HepG2 (cell line): ENCODE results near the gene IRX3.

Experiments used
- EP300 ChIP-seq, 3 experiments: sonication (generic) in 1 of 3; formaldehyde crosslinking in 1 of 3; IDR thresholded peaks; 2 replicates each; pipeline versions ENCODE4 v1.5.1 to v1.6.1; 2011 to 2020; ENCODE audit warnings: low read depth in 2 of 3, low read length in 2 of 3, borderline replicate concordance in 1 of 3, improper control_type of control experiment in 1 of 3, mild to moderate bottlenecking in 1 of 3, missing genetic modification reagents in 1 of 3, moderate library complexity in 1 of 3
- IKZF1 ChIP-seq: fragments of 450-650 bp; IDR thresholded peaks from 2 replicates; pipeline ENCODE4 v1.7.1; 2016
- POLR2A ChIP-seq, 2 experiments: IDR thresholded peaks; 2 replicates each; pipeline ENCODE4 v1.6.1; 2011; ENCODE audit warnings: low read depth in 2 of 2, low read length in 2 of 2, mild to moderate bottlenecking in 1 of 2, moderate library complexity in 1 of 2; ENCODE audit not compliant: insufficient read depth in 1 of 2
- RXRA ChIP-seq: sonication (generic); formaldehyde crosslinking; IDR thresholded peaks from 2 replicates; pipeline ENCODE4 v1.5.1; 2020; ENCODE audit warnings: missing genetic modification reagents
- STAT6 ChIP-seq: sonication (generic); formaldehyde crosslinking; IDR thresholded peaks from 2 replicates; pipeline ENCODE4 v1.4.0; 2020; ENCODE audit warnings: missing genetic modification reagents, mild to moderate bottlenecking, borderline replicate concordance
- TIGD3 ChIP-seq: sonication (generic); formaldehyde crosslinking; IDR thresholded peaks from 2 replicates; pipeline ENCODE4 v1.5.1; 2020; ENCODE audit warnings: mild to moderate bottlenecking, missing genetic modification reagents, borderline replicate concordance
- ZNF331 ChIP-seq: sonication (generic); formaldehyde crosslinking; IDR thresholded peaks from 2 replicates; pipeline ENCODE4 v1.4.0; 2020; ENCODE audit warnings: missing genetic modification reagents
- TF ChIP-seq, protein P1 (sequence below): sonication (generic); formaldehyde crosslinking; IDR thresholded peaks from 2 replicates; pipeline ENCODE4 v1.5.1; 2020; ENCODE audit warnings: mild to moderate bottlenecking, missing genetic modification reagents, borderline replicate concordance
- TF ChIP-seq, protein P2 (sequence below): sonication (generic); formaldehyde crosslinking; IDR thresholded peaks from 2 replicates; pipeline ENCODE4 v1.5.1; 2020; ENCODE audit warnings: mild to moderate bottlenecking, missing genetic modification reagents
- TF ChIP-seq, protein P3 (sequence below): sonication (generic); formaldehyde crosslinking; IDR thresholded peaks from 2 replicates; pipeline ENCODE4 v1.4.0; 2020; ENCODE audit warnings: missing genetic modification reagents

DNA sequence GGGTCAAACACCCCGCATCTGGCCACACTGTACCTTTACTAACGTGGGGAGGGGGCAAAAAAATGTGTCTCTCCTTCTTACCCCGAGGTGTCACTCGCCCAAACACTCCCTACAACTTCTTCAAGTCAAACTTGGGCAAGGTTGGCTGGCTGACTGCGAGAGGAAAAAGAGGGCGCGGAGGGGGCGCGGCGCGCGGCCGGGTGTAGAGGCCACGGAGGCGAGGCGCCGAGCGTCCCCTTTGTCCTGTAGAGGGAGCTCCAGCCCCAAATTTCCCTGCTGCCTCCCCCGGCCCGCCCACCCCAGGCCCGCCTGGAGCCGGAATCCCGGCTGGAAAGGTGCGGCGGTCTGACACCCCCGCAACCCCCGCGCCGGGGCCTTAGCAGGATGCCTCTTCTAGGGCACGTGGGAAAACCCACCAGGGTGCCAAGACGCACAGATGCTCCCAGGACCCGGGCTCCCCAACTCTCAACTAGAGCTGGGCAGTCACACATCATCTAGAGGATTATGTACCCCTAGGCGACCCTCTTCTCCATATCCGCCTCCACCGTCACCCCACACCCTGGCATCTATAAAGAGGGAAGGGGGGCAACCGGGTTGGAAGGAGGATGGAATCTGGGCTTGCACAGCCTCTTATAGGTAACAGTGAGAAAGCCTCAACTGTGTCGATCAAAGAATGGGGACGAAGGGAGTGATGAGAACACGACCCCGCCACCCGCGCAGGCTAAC is 4.2 kb downstream of the IRX3 start:
- TF ChIP-seq IKZF1 (no peak), STAT6 (CRISPR knock-in tag) (no peak), EP300 (IDR thresholded peaks at IDR 0.05; ENCODE audit: low read depth in 2 of 2, low read length in 2 of 2) (no peak), EP300 (CRISPR knock-in tag; IDR thresholded peaks at IDR 0.05; ENCODE audit: borderline replicate concordance) (no peak), RXRA (CRISPR knock-in tag) (no peak), ZNF331 (CRISPR knock-in tag) (no peak), POLR2A (IDR thresholded peaks at IDR 0.05; ENCODE audit: insufficient read depth in 1 of 2, low read depth in 2 of 2, low read length in 2 of 2) (no peak), TIGD3 (CRISPR knock-in tag) (no peak)
- TF ChIP-seq, protein P1, sequence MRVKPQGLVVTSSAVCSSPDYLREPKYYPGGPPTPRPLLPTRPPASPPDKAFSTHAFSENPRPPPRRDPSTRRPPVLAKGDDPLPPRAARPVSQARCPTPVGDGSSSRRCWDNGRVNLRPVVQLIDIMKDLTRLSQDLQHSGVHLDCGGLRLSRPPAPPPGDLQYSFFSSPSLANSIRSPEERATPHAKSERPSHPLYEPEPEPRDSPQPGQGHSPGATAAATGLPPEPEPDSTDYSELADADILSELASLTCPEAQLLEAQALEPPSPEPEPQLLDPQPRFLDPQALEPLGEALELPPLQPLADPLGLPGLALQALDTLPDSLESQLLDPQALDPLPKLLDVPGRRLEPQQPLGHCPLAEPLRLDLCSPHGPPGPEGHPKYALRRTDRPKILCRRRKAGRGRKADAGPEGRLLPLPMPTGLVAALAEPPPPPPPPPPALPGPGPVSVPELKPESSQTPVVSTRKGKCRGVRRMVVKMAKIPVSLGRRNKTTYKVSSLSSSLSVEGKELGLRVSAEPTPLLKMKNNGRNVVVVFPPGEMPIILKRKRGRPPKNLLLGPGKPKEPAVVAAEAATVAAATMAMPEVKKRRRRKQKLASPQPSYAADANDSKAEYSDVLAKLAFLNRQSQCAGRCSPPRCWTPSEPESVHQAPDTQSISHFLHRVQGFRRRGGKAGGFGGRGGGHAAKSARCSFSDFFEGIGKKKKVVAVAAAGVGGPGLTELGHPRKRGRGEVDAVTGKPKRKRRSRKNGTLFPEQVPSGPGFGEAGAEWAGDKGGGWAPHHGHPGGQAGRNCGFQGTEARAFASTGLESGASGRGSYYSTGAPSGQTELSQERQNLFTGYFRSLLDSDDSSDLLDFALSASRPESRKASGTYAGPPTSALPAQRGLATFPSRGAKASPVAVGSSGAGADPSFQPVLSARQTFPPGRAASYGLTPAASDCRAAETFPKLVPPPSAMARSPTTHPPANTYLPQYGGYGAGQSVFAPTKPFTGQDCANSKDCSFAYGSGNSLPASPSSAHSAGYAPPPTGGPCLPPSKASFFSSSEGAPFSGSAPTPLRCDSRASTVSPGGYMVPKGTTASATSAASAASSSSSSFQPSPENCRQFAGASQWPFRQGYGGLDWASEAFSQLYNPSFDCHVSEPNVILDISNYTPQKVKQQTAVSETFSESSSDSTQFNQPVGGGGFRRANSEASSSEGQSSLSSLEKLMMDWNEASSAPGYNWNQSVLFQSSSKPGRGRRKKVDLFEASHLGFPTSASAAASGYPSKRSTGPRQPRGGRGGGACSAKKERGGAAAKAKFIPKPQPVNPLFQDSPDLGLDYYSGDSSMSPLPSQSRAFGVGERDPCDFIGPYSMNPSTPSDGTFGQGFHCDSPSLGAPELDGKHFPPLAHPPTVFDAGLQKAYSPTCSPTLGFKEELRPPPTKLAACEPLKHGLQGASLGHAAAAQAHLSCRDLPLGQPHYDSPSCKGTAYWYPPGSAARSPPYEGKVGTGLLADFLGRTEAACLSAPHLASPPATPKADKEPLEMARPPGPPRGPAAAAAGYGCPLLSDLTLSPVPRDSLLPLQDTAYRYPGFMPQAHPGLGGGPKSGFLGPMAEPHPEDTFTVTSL (CRISPR knock-in tag): no peak
- TF ChIP-seq, protein P2, sequence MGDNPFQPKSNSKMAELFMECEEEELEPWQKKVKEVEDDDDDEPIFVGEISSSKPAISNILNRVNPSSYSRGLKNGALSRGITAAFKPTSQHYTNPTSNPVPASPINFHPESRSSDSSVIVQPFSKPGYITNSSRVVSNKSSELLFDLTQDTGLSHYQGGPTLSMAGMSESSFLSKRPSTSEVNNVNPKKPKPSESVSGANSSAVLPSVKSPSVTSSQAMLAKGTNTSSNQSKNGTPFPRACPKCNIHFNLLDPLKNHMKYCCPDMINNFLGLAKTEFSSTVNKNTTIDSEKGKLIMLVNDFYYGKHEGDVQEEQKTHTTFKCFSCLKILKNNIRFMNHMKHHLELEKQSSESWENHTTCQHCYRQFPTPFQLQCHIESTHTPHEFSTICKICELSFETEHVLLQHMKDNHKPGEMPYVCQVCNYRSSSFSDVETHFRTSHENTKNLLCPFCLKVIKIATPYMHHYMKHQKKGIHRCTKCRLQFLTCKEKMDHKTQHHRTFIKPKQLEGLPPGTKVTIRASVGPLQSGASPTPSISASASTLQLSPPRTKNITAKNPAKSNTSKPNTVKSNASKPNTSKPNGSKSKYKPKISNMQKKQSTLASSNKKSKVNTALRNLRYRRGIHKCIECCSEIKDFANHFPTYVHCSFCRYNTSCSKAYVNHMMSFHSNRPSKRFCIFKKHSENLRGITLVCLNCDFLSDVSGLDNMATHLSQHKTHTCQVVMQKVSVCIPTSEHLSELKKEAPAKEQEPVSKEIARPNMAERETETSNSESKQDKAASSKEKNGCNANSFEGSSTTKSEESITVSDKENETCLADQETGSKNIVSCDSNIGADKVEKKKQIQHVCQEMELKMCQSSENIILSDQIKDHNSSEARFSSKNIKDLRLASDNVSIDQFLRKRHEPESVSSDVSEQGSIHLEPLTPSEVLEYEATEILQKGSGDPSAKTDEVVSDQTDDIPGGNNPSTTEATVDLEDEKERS (CRISPR knock-in tag): no peak
- TF ChIP-seq, protein P3, sequence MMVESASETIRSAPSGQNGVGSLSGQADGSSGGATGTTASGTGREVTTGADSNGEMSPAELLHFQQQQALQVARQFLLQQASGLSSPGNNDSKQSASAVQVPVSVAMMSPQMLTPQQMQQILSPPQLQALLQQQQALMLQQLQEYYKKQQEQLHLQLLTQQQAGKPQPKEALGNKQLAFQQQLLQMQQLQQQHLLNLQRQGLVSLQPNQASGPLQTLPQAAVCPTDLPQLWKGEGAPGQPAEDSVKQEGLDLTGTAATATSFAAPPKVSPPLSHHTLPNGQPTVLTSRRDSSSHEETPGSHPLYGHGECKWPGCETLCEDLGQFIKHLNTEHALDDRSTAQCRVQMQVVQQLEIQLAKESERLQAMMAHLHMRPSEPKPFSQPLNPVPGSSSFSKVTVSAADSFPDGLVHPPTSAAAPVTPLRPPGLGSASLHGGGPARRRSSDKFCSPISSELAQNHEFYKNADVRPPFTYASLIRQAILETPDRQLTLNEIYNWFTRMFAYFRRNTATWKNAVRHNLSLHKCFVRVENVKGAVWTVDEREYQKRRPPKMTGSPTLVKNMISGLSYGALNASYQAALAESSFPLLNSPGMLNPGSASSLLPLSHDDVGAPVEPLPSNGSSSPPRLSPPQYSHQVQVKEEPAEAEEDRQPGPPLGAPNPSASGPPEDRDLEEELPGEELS (CRISPR knock-in tag): no peak
